ENCODE measurements around the gene UBE2S.

- no peak for TF ChIP-seq CTCF (IDR thresholded peaks at IDR 0.05)
- no peak for TF ChIP-seq POLR2A (IDR thresholded peaks at IDR 0.05)
Observed at GRCh38 chr19:55355213-55355821, 52.3 kb downstream of the UBE2S start.
